NOMO-1 treated with dmso at 0.1 percent for 144 hours (cell line): ENCODE measurements around the gene GSS.

Experiments used
- DNase-seq: peaks from one replicate; lab custom pipeline; 2025; ENCODE audit not compliant: unreplicated experiment; lab: John Stamatoyannopoulos, UW

Gene GSS

DNA sequence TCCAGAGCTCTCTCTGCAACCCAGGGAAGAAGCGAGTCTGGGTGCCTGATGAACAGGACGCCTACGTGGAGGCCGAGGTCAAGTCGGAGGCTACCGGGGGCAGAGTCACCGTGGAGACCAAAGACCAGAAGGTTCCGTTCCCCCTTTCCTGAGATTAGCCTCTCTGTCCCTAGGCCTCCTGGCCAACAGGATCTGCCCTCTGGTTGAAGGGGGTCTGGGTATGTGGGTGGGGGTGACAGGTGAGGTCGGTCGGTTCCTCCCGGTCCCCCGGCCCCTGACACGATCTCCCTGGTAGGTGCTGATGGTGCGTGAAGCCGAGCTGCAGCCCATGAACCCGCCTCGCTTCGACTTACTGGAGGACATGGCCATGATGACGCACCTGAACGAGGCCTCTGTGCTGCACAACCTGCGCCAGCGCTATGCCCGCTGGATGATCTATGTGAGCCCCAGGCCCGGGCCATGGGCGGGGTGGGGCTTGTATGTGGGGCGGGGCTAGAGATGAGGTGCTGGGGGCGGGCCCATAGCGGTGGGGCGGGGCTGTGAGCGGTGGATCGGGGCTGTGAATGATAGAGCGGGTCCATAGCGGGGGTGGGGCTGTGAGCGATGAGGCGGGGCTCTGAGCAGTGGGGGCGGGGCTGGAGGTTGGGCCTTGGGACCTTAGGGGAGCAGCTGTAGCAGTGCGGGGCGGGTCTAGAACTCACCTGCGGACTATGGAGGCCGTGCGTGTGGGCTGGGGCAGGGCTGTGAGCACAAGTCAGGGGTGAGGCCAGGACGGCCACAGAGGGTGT, 24.0 kb upstream of the GSS start:
- DNase-seq = no peak

DNA sequence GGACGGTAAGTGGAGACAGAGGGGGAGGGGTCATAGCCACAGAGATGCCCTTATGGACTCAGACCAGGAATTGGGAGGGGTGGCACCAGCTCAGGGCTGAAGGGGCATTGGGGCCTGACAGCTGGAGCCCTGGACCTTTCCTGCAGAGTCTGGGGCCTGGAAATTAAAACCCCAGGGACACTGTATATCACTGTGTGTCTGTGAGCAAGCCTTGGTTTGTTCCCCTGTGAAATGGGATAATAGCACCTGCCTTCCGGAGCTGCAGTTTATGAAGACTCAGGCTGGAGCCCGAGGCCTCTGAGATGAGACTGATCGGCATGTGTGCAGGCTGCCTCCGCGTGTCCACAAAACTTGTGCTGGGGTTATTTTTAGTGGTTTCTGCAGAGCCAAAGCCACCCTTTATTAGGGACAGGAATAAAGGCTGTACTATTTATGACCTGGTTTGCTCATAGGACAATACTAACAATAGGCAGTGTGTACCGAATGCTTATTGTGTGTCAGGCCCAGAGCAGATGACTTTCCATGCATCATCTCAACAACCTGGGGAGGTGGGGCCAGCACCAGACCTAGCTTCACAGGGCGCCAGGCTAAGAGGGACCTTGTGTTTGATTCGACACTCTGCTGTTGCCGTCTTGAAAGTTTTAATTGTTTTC, 22.6 kb upstream of the GSS start:
- DNase-seq = no peak

DNA sequence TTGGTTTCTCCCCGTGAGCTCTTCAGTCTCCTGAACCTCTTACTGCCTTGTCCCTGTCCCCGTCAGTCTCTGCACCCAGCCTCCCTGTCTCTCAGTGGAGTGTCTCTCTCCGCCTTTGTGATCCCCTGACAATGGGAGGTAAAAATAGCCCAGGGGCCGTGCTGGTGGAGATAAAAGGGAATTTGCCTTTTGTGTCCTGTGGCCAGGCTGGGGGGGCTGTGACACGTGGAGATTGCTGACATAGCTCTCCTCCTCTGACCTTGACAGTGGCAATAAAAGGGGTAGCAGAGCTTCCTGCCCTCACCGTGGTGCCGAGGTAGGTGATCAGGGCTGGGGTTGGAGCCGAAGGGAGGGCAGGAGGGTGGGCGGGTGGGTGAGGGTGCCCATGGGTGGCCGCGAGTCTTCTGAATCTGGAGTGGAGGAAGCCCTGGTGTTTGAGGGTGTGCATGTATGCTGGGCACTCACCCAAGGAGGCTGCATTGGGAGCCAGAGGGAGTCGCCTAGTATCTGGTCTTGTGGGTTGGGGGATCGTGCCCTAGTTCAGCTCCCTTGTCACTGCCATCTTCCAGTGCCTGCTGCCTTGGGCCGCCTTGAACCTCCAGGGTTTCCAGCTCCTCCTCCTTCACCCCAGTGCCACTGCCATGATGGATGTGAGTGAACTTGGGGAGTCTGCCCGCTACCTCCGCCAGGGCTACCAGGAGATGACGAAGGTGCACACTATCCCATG, 21.9 kb upstream of the GSS start:
- no peak for DNase-seq

DNA sequence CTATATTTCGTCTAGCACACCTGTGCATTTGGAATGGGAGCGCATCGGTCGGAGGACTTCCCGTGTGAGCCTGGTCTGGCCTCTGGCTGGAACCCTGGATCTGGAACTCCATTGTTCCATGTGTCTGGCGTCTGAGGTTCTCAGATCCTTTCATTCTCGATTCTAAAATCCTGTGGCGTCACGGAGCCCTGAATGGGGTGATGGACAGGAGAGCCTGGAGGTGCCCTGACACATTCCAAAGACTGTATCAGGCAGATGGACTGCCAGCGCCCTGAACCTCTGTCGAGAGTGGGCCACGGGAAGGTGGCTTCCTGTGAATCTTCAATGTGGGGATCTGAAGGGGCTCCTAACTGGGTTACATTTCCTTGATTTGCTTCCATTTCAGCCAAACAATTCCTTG, 20.7 kb upstream of the GSS start:
- no peak for DNase-seq

DNA sequence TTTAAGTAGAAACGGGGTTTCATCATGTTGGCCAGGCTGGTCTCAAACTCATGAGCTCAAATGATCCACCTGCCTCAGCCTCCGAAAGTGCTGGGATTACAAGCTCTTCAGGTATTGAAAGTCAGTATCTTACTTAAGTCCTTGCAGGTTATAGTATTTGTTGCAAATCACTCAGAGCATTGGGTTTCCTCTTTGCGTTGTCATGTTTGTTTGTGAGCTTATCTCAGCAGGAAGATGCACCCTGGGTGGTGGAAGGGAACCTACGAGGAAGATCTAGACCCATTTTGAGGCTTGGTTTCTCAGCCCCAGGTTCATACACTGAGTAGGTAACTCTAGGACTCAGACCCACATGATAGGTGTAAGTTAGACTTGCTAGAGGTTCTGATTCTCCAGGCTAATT, 18.6 kb upstream of the GSS start:
- no peak for DNase-seq

DNA sequence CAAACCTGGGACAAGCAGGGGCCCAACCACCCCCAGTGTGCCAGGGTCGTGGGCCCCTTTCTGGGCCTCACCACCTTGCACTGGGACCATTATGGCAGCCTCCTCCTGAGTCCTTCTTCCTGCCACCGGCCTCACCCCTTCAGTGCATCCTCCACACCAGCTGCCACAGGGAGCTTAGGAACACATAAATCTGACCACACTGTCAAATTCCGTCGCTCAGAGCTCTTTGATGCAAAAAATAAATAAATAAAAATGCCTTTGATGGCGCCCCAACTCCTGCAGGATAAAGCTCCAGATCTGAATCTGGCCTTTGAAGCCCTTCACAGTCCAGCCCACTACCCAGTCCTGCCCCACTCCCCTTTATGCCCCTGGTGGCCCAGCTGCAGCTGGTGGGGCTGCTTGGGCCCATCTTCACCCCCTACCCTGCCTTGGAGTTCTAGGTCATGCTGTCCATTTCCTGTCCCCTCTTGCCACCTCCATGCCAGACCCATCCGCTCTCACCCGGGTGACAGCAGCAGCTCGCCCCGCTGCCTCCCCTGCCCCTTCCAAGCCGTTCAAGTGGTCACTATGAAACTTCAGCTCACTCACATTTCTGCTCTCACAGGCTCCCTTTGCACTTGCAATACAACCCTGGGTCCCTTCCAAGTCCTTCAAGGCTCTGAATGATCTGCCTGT, 16.1 kb upstream of the GSS start:
- DNase-seq = no peak

DNA sequence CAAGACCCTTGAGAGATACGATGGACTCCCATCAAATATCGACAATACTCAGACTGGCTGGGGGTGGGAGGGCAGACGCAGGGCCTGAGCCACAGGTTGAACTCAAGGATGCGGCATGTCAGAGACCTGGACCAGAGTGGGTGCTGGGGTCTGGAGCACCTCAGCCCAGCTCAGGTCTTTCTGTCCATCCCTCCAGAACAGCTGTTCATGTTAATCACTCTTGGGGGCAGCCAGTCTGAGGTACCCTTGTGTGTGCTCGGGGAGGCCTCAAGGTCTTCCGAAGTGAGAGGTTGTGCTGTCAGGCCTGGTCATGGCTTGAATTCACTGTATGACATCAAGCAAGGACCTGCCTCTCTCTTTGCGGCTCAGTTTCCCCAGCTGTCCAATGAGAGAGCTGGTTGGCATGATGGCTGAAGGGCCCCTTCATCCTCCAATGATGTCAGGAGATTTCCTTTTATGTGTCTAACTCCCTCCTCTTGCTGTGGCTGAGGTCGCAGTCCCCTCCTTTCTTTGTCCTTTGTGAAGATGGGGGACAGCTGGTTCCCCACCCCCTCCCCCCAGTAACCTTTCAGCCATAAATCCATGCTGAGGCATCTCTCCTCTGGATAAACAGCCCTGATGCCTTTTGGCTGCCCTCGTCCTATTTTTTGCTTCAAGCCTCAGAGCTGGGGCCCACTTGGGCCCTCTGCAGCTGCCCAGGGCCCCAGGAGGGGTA, 15.4 kb upstream of the GSS start:
- DNase-seq = no peak

DNA sequence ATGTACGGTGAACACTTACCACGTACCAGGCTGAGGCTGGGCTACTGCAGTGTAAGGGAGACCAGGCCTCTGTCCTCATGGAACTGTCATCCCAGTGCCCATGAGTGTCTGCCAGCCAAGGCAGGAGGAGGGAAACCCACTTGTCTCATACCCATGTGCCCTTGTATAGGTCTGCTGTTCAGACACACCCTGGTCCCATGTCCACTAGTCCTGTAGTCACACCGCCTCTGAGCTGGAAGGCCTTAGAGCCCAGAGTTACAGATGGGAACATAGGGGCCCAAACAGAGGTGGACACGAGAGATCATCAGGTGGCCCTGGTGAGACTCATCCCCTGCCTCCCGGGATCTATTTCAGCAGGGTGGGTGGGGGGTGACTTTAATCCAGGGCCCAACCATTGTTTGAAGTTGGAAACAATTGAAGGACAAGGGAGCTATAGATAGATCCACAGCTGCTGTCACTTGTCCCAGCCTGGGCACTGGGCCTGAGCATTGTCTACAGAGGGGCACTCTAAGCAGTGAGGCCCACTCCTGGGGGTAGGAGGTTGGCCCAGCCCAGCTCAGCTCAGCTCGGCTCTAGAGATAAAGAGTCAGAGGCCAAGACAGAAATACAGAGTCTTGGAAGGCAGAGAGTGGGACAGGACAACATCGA, 14.7 kb upstream of the GSS start:
- DNase-seq = no peak

DNA sequence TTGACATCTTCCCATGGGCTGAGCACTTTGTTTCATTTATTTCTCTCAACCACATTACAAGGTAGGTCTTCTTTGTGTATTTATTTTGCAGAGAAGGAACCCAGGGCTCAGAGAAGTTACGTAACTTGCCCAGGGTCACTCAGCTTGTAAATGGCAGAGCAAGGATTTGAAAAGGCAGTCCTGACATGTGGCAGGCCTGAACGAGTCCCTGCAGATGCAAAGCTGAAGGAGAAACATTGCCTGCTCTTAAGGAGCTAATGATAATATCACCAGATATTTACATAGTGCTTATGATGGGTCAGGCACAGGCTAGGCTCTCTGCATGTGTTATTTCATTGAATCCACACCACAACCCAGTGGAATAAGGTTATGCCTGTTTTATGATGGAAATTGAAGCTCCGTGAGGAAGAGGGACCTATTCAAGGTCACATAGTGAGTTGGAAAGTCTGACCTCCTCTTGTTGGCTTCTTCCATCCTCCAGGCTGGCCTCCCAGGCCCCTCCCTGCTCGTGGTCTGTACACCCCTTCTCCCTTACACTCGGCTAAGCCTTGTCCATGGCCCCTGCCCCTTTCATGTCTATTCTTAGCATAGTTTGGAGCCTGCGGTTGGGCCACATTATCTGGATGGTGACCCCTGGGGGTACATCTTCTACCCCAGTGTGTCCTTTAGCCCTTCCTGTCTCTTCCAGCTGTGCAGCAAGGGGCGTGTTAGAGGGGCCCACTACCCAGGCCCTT, 12.6 kb upstream of the GSS start:
- no peak for DNase-seq

DNA sequence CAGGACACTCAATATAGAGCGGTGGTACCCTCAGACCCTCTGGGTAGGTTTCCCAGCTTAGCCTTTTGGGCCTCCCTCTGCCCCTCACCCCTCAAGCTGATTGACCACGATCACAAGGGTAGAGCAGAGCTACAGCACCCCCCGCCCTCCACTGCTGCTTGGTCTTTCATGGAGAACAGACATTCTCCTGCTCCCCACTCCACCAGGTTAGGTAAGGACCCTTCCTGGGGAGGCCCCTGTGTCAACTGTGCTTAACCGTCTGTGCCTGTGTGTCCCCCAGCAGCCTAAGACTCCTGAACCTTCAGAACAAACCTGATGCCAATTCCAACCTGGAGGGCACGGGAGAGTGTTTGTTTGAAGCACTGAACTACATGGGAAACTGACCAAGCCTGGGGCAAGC, 11.8 kb upstream of the GSS start:
- DNase-seq = no peak

DNA sequence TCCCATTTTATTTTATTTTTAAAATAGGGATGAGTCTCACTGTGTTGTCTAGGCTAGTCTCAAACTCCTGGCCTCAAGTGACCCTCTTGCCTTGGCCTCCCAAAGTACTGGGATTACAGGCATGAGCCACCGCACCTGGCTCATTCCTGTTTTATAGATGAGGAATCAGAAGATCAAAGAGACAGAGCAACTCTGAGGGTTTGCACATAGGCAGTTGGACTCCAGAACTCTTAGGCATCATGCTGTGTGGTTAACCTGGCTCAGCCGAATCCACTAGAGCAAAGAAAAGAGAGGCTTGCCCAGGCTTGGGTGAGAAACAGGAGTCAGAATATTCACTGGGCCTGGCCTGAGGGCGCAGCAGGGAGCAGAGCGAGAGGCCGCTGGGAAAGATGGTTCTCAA, 9.4 kb upstream of the GSS start:
- no peak for DNase-seq

DNA sequence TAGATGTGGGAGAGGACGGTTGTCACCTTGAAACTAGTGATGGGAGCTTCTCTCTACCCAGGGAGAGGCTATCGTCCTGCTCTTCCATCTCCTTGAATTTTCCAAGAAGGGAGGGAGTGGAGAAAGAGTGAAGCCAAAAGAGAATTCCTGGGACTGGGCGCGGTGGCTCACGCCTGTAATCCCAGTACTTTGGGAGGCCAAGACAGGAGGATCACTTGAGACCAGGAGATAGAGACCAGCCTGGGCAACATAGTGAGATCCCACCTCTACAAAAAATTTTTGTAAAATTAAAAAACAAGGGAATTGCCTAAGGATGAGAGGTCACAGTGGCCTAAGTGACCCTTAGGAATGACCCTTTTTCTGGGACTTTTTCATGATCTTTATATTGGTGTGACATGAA, 8.9 kb upstream of the GSS start:
- DNase-seq = no peak

DNA sequence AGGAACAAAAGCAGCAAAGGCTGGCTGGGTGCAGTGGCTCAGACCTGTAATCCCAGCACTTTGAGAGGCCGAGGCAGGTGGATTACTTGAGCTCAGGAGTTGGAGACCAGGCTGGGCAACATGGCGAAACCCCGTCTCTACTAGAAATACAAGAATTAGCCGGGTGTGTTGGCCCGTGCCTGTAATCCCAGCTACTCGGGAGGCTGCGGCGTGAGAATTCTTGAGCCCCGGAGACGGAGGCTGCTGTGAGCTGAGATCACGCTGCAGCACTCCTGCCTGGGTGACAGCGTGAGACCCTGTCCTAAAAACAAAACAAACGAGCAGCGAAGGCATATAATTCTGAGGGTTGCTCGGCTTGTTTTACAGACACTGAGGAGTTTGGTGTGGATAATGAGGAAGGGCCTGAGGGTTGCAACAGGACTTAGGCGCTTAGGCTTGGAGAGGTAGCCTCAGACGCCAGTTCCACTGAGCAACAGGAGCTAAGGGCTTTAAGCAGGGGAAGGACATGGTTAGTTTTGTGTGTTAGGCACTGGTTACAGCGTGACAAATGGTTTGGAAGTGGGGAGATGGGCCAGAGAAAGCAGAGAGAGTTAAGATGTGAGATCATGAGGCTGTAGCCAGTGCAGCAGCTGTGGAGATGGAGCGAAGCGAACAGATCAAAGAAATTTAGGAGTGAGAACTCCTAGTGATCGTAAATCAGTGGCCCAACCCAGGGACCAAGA, 1.3 kb upstream of the GSS start:
- no peak for DNase-seq

DNA sequence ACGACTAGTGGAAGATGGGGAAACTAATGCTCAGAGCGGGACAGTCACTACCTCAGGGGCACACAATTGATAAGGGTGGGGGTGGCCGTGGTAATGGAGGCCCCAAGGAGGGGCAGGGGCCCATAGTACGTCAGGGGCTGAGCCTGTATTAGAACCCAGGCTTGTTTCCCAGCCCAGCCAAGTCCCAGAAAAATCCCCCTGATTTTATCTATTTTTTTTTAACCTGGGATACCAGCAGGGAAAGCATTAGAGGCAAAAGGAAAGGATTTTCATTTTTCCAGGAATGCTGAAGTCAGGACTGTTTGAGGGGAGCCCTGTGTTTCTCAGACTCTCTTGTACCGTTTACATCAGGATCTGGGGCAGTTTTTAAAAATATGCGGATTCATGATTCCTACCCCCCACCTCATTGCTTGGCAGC, 444 bp upstream of the GSS start:
- no peak for DNase-seq

DNA sequence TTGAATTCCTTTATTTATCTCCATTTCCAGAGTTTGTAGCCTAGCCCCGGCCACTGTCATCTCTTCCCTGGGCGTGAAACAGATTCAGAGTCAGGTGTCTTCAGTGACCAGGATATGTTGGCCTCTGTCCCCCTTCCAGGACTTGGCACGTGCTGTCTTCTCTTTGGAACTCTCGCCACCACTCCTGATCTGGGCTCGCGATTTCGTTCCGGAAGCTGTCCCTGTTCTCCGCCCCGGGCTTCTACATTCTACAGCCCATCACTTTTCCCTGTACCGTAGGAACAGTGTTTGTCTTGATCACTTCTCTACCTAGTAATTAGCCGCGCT, 739 bp downstream of the GSS start:
- DNase-seq = no peak

DNA sequence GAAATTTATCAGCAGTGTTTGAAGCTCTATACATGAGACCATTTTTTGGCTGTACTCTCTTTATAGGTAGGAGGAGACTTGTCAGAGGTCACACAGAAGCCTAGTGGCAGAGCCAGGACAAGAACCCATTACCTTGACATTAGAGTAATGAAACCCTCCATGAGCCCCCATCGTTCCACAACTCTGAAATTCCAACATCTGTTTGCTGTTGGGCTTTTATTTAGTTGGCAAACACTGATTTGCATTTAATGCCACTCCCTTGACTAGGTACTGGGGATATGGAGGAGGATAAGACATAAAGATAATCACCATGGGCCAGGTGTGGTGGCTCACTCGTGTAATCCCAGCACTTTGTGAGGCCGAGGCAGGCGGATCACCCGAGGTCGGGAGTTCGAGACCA, 1.6 kb downstream of the GSS start:
- DNase-seq = no peak

DNA sequence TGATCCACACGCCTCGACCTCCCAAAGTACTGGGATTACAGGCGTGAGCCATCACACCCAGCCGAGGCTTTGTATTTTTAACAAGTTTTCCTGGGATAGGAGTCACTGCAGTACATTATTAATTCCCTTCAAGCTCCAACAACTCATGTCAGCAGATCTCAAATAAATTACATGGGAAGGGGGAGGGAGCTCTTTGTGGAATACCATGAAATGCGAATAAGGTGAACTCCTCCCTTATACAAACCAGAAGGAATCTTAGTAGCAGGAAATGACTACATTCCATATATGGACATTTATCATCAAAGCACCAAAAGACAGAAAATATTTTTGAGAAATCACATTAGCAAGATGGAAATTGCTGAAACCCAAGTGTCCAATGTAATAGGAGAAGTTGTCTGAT, 2.9 kb downstream of the GSS start:
- no peak for DNase-seq

DNA sequence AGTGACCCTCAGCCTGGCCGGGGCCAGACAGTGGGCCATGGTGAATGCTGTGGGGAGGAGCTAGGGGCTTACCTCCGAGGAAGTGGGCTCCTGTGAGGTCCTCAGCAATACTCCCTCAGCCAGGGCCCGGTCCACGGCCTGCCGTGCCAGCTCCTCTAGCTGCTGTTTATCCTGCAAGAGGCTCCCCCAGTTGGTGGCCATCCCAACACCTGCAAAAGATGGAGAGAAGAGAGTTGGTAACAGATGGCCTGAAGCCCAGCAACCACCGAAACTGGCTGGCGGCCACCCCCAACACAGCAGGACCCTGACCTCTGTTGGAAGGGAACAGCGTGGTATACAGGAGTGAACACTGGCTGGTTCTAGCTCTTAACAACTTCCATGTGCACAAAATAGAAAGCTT, 4.0 kb downstream of the GSS start:
- DNase-seq = no peak

DNA sequence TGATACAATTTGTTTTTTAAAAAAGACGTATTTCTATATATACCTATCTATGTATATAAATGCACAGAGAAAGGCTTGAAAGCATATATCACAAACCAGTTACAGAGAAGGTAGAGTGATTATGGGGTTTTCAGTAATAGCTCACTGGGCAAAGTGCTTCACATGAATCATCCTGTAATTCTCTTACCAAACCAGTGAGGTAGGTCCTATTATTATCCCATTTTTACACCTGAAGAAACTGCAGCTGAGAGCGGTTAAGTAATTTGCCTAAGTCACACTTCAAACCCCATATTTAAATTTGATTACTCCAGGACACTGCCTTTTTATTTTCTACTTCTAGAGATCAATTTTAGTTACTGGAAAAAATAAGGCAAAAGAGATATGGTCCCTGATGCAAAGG, 4.4 kb downstream of the GSS start:
- DNase-seq = no peak
